ENCODE measurements around the gene SIN3A.
"Not testable (repeated sequence)": the region's sequence is repeated elsewhere in the genome, so short reads cannot be mapped to it uniquely, and the experiment has no call there.

The SIN3A gene

DNA sequence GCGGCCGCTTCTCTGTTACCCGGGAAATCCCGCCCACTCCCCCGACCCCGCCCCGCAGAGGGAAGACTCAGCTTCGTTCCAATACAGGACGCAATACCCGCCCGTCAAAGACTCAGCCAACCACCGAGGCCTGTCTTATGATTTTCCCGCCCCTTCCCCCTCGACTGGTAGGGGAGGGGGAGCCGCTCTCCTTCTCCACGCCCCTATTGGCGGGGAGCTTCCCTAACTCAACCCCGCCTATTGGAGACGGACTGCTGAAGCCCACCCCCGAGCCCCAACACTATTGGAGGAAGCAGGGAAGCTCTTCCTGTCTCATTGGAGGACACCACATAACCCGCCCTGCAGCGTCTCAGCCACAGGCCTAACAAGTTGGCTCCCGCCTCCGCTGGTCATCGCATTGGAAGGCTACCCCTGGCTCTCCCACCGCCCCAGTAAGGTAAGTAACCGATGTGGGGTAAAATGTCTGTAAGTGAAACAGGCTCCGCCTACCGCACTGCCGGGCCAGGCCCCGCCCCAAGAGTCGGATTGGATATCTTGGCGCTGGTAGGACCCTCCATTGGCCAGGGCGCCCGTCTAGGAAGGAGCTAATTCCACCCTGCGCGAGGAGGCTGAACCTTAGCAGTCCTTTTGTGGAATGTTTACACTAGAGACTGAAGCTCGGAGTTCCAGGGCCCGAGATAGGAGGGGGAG, at the start of gene SIN3A:
TSS of gene SIN3A (minus strand) at position 17 of the 690 bp plus-strand sequence. CDS start 21,315 bp downstream, outside the sequence.
- peak; percentile 100 for DNase-seq

- no peak for DNase-seq
Observed at GRCh38 chr15:75493732-75494131, 42.2 kb upstream of the SIN3A start.

GRCh38 chr15:75483961-75484360, 32.5 kb upstream of the SIN3A start:
- DNase-seq, result no peak

DNA sequence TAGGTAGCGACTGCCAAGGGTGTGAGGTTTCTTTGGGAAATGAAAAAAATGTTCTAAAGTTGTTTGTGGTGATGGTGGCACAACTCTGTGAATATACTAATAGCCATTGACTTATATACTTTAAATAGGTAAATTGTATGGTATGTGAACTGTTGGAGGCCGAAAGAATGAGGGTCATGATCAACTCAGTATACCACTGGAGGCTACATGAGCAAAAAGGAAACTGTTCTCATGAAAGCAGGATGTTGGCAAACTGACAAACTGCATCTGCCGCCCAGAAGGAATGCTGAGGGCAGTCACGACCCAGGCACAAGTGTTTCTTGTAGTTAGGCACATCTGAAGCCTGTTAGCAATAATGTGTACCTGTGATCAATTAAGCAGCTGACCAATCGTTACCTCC, 32.1 kb upstream of the SIN3A start:
- DNase-seq, result not testable (repeated sequence)

GRCh38 chr15:75483106-75483505, 31.6 kb upstream of the SIN3A start:
- no peak for DNase-seq

- not testable (repeated sequence) for DNase-seq
Observed at GRCh38 chr15:75480463-75480862, 29.0 kb upstream of the SIN3A start.

DNA sequence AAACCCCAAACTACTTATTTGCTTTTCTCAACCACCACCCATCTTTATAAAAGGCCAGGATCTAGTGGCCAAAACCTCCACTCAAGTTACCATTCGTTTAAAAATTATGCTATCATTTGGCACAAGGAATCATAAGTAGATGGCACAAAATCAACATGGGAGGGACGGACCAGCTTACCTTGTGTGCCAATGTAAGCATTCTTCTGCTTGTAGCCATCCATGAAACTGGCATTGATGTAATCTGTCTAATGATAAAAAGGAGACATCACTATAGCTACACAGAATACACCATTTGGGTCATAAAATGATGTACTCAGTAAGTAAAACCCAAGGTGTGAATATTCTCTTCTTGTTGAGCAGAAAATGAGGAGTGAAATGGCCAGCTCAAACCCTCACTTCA, 28.2 kb upstream of the SIN3A start:
- DNase-seq, result no peak

DNA sequence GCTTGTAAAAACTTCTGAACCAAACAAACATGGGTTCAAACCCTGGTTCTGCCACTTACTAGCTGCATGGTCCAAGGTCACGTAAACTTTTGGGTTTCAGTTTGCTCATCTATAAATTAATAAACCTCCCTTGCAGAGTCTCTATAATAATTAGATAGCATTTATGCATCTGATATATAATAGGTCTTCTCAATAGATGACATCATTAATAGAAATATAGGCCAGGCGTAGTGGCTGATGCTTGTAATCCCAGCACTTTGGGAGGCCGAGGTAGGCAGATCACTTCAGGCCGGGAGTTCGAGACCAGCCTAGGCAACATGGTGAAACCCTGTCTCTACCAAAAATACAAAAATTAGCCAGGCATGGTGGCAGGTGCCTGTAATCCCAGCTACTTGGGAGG, 25.6 kb upstream of the SIN3A start:
- not testable (repeated sequence) for DNase-seq

DNA sequence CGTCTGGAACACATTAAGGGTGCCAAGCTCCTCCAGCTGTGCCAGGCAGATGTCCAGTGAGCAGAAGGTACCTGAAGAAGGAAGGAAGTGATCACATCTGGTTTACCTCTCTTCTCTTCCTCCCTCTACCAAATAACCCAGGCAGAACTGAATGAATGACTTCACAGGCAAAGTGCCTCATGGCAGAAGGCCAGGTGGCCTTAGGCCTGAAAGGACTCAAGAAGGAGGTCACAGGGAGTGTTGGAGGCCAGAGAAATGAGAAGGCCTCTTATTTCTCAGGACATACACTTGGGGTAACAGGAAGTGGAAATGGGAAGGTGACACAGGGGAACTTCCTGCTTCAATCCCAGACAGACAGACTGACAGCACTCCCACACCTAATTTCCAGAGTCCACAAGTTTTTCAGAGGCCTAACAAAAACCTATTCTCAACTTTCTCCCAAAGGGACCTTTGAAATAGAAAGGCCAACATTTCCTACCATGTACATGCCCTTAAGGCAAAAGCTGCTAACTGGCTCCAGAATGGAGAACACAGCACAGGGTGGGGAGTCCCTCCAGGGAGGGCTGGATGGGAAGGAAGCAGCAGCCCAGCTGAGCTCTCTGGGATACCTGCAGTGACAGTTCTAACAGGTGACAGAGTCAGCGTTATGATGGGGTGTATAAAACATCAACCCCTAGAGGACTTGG, 17.6 kb upstream of the SIN3A start:
- no peak for DNase-seq

DNA sequence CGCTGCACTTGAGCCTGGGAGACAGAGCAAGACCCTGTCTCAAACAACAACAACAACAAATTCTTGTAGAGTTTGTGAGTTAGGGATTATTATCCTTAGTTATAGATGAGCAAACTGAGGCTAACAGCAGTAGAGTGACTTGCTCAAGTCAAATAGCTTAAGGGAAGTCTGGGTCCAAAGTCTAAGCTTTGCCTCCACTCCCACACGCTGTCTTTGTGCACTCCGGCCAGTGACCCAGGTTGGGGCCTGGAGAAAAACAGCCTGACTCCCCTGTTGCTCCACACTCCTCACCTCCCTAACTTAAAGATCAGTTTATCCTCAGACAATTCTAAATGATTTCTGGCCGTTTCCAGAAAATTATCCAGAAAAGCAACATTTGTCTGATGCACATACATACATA, 9.2 kb upstream of the SIN3A start:
- no peak for DNase-seq

DNA sequence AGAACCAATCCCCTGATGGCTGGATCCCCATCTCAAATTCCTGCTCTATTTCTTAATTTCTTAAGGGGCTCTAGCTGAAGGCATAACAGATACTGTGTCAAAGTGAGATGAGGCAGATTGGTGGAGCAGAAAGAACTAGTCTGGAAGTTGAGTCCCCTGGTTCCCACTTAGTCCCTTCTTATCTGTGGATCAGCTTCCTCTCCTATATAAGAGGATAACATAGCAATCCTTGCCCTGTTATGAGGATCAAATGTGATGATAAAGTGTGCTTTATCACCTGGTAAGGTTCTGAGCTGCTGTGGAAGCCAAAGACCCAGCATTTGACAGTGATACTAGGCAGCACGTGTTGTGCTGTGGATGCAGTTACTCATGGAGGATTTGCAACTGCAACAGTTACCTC, 8.1 kb upstream of the SIN3A start:
- no peak for DNase-seq

DNA sequence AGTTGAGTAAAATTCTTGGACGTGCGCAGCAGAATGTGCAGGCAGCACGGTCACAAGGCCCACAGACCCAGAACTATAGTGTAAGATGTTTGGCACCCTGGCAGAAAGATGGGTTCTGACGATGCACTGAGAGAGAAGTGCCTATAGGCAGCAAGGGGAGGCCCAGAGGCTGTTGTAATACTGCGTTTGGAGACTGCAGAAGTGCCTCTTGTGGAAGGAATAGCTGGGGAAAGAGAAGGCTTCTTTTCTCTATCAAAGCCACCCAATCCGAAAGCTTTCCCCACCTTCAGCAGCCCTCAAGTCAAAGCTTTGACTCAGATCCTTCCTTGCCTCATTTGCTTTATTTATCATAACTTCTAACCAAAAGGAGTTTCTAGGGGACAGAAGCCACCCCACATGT, 5.2 kb upstream of the SIN3A start:
- DNase-seq, result no peak

- peak; percentile 58 for DNase-seq
Observed at GRCh38 chr15:75455982-75456531, 4.6 kb upstream of the SIN3A start.

DNA sequence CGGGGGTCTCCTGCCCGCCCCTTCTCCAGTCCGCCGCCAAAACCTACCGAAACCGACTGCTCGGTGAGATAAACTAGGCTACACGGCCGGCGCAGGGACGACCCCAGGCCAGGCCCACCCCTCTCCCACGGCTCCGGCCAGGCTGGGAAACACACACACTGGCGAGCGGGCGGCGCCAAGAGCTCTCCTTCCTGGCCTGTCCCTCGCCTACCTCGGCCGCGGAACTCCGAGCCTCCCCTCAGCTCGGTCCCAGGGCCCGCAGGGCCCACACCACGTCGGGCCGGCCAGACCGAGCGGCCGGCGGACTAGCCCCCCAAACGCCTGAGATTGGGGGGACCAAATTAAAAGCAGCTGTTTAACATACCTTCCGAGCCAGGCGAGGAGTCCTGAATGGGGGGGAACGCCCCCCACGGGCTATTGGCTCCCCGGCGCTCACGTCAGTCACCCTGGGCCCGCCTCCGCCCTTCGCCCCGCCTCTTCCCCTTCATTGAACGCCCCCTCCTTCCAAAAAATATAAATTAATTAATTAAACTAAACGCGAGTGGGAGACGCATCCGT, 4.0 kb upstream of the SIN3A start:
- DNase-seq, result peak; percentile 90

DNA sequence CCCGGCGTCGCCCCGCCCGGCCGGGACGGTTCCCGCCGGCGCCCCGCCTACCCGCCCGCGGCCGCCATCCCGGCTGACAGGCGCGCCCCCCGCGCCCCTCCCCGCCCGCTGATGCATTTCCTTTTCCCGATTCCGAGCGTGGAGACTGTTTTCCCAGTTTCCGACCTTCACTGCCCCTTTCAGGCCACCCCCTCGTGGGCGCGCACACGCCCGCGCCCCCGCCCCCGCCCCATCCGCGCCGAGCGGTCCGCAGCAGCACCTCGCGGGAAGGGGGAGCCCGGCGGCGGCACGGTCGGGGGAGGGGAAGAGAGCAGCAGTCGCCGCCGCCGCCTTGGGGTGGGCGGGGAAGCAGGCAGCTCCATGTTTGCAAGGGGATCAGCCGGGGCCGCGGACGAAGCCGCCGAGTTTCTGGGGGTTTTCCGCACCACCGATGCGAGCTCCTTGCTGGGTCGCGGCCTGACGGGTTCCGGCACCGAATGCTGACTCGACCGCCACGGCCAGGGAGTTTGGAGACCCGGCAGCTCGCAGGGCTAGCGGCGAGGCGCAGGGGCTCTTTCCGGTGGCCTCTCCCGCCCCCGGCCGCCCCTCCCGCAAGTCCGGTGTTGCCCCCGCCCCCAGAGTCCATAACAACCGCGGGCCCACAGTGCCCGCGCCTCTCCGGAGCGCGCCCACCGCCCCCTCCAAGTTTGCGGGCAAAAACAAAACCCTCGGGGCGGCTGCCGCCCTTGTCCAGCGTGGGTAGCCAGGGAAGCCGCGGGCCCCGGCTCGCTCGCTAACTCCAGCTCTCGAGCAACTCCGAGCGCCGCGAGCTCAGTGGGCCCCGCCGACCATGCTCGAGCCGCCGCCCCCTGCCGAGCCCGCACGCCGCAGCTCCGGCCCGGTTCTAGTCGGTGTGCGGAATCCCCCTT, 3.2 kb upstream of the SIN3A start:
- peak; percentile 84 for DNase-seq

GRCh38 chr15:75453703-75454470, 2.4 kb upstream of the SIN3A start:
- DNase-seq, result peak; percentile 96

GRCh38 chr15:75452865-75453702, 1.6 kb upstream of the SIN3A start:
- peak; percentile 83 for DNase-seq

GRCh38 chr15:75452364-75452864, 924 bp upstream of the SIN3A start:
- peak; percentile 79 for DNase-seq

- DNase-seq, result no peak
Observed at GRCh38 chr15:75451202-75451673, 252 bp downstream of the SIN3A start.

- DNase-seq, result peak; percentile 97
Observed at GRCh38 chr15:75450307-75451201, 936 bp downstream of the SIN3A start.
